HG03064 (cell line): ENCODE data around the gene ZNF367.

Experiments used
- ATAC-seq: cut with Tn5 transposase; IDR thresholded peaks from one replicate; pipeline ENCODE4 v1.9.1; 2021; ENCODE audit warnings: low read depth; ENCODE audit not compliant: unreplicated experiment

The ZNF367 gene

DNA sequence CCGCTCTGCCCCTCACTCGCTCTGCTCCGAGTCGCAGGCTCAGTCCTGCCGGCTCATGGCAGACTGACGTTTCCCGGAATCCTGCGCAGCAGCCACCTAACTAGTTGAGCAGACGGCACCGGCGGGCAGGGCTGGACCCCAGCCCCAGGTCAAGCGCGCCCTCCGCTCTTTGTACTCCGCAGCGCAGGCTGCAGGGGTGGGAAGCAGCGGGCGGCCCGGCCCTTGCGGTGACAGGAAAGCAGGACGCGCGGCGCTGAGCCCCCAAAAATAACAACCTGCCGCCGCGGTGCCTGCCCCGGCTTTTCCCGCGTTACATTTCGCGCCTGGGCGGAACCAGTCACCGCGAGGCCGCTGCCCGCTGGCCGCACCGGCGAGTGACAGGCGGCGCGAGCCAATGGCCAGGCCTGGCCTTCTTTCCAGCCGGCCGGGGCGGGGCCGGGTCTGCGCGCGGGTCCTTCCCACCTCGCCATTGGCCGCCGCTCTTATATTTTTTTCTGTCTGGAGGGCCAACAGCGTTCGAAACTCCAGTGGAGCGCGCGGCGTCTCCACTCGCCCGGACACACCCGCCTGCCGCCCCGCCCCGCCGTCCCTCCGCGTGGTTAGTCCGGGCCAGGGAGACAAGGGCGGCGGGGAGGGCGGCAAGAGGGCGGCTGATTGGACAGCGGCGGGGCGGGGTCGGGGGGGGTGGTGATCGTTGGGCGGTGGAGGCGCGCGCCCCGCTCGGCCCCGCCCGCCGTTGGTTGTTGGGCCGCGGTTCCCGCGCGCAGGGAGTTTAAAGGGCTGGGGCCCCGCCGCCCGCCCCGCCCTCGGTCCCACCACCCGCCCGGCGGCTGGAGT lies at the start of gene ZNF367:
Gene ZNF367, minus strand, starts transcription at position 288 of the 837 bp plus-strand sequence. CDS start 338 bp downstream, outside the sequence.
- peak; percentile 53 for ATAC-seq

DNA sequence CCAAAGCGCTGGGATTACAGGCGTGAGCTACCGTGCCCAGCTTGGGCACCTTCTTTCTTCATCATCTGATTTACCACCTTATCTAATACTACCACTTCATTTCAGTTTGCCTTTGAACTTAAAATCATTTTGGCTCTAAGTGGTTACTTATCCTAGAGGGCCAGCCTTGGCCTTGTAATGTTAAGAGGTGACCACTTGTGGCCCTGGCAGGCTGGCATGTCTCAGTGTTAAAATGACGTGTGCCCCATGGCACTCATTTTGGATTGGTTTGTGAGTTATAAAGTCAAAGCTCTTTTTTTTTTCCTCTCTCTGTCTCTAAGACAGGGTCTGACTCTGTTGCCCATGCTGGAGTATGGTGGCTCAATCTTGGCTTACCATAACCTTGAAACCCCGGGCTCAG lies 49.6 kb upstream of the ZNF367 start:
- ATAC-seq = no peak

DNA sequence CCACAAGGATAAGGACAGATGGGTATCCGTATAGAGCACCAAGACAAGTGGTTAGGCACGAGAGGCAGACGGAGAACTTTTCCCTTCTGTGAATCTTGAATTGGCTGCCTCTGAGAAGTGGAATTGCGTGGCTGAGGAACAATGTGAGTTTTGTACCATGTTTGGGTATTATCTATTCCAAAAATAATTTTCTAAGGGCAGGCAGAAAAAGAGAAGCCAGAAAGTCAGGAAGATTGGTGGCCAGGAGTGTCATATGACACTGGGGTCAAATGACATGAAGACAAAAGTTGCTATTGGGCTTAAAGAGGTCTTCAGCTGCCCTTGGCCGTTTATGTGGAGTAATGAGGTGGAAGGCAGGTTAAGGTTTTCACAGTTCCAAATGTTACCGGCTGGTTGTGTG lies 46.3 kb upstream of the ZNF367 start:
- no peak for ATAC-seq

DNA sequence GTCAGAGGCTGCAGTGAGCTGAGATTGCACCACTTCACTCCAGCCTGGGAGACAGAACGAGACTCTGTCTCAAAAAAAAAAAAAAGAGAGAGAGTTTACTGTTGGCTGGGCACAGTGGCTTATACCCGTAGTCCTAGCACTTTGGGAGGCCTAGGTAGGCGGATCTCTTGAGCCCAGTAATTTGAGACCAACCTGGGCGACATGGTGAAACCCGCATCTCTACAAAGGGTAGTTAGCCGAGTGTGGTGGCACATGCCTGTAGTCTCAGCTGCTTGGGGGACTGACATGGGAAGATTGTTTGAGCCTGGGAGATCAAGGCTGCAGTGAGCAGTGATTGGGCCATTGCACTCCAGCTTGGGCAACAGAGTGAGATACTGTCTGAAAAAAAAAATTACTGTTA lies 44.4 kb upstream of the ZNF367 start:
- no peak for ATAC-seq

DNA sequence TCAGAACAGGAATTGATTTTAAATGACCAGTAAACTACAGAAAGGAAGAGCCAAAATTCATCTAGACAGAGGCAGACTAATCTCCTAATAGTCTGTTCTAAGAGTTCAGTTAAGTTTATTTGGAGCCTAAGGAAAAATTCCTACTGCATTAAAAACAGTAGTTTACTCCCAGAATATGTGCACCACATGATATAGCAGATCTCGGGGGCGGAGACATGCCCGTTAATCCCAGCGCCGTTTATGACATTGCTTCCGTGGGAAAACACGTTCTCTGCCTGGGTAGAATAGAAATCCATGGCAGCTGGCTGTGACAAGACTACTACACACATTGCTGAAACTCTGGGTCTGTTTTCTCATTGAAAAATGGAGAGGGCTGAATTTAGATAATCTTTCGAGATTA lies 43.2 kb upstream of the ZNF367 start:
- no peak for ATAC-seq

DNA sequence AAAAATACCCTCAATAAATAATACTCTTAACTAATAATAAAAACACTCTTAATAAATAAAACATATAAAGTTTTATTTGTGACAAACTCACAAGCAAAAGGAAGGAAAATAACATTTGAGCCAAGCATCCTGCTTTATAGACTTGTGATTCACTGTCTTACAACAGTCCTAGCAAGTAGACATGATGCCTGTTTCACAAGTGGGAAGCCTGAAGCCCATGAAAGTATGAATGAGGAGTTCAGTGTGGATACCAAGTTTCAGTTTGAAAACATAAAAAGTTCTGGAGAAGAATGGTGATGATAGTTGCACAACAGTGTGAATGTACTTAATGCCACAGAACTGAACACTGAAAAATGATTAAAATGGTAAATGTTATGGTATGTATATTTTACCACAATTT lies 42.7 kb upstream of the ZNF367 start:
- no peak for ATAC-seq

DNA sequence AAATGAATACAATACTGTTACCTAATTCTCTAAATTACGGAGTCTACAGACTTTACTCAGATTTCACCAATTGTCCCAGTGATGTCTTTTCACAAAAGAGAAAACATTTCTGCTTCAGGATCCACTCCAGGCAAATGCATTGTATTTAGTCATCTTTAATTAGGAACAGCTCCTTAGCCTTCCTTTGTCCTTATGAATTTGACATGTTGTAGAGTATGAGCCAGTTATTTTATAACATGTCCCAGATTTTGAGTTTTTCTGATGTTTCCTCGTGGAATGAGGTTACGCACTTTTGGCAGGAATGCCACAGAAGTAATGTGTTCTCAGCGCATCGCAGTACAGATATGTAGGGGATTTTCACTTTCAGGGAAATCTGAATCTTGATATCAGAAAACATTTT lies 42.3 kb upstream of the ZNF367 start:
- no peak for ATAC-seq

DNA sequence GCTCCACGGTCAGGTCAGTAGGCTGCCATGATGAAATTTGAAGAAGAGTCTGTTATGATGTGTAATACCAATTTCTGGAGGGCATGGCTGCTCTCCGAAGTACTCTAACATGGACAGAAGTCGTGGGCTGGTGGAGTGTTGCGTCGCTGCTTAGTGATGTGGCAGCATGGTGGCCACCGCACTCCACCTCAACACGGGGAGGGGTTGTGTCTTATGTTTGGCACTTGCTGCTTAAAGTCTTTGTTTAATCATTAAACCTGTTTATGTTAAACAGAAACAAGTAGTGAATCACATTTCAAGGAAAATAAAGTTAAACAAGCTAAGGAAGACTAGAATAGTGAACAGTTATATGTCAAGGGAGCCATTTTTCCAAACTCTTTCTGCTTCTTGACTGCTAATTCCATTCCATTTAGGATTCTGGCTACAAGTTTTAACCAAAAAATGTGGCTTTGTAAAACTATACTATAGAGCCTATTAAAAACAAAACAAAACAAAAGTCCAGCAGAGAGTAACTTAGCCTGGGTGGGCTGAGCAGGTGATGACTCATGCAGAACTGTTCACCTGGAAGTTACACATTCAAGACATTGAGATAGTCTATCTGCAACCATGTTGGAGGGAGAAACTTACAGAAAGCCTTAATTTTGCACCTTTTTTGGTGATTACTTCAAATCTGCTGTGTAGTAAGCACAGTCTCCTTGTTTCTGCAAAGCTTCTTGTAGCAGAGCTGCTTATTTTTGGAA lies 41.3 kb upstream of the ZNF367 start:
- ATAC-seq = no peak

DNA sequence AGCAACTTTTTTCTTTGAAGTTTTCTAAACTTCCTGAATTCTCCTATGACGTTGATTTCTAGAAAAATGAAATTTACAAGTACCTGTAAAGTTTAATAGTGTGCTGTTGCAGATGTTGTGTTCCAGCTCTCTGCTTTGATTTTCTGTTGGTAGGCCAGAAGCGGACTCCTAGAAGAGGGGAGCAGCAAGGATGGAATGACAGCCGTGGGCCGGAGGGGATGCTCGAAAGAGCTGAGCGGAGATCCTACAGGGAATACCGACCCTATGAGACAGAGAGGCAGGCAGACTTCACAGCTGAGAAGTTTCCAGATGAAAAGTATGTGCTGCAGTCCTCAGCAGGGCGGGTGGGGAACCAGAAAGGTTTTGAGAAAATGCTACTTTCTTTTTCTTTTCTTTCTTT lies 40.1 kb upstream of the ZNF367 start:
- ATAC-seq = no peak

DNA sequence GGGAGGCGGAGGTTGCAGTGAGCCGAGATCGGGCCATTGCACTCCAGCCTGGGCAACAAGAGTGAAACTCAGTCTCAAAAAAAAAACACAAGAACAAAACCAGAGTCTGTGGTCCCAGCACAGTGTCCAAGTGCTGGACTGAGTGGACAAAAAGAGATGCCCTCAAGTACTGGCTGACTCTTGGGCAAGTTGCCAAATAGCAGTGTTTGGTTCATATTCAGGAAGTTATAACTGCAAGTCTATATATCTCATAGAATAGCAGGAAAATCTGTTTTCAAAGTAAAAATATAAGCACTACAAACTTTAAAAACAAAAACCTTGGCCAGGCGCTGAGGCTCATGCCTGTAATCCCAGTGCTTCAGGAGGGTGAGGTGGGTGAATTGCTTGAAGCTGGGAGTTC lies 39.1 kb upstream of the ZNF367 start:
- no peak for ATAC-seq

DNA sequence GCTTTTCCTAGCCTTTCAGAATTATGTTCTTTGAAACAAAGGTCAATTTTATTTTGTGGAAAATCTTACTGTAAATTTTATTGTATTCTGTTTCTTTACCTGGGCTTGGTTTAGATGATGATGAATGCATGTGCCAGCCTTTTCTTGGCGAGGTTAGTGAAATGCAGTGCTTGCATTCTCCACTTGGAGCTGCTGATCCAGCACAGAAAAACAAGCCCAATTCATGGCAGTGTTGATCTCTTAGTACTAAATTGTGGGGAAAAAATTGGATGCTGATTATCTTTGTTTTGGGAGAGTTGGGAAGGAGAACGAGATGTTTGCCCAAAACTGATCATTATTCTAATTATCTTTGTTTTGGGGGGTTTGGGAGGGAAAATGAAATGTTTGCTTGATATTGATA lies 35.5 kb upstream of the ZNF367 start:
- no peak for ATAC-seq

DNA sequence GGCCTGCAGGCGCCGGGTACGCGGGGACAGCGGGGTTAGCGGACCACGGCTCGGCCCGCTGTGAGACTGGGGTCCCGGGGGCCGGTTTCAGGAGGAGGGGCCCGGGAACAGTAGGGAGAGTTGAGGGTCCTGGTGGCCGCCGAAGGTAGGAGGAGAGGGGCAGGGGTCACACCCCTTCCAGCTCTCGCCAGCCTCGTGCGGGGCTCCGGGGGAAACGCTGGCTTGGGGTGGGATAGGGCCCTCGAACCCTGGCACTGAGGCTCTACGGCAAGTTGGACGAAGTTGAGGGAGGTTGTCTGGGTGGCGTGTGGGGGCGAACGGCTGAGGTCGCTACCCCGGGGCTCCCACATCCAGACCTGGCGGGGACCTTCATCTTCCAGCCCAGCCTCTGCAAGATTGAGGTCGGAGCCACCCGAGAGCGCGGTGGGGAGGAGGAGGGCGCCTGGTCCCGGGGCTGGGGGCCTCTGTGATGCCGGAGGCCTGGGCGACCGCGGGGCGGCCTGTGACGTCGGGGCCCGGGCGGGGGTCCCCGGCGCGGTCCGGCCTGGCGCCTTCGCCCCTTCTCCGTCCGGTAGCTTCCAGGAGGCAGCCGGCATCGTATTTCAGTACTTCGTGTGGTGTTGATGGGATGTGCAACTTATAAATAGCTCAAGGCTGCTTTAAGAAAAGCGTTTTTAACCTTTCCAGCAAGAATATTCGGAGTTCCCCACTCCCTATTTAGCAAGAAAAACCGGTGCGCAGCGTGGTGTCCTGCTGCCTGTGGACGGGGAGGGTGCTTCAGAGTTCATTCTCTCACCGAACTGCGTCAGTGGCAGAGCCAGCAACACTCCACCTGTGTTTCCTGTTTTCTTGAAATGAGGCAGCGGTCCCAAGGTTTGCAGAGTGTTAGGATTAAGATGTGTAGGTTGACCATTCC lies 32.7 kb upstream of the ZNF367 start:
- ATAC-seq = peak; percentile 3

DNA sequence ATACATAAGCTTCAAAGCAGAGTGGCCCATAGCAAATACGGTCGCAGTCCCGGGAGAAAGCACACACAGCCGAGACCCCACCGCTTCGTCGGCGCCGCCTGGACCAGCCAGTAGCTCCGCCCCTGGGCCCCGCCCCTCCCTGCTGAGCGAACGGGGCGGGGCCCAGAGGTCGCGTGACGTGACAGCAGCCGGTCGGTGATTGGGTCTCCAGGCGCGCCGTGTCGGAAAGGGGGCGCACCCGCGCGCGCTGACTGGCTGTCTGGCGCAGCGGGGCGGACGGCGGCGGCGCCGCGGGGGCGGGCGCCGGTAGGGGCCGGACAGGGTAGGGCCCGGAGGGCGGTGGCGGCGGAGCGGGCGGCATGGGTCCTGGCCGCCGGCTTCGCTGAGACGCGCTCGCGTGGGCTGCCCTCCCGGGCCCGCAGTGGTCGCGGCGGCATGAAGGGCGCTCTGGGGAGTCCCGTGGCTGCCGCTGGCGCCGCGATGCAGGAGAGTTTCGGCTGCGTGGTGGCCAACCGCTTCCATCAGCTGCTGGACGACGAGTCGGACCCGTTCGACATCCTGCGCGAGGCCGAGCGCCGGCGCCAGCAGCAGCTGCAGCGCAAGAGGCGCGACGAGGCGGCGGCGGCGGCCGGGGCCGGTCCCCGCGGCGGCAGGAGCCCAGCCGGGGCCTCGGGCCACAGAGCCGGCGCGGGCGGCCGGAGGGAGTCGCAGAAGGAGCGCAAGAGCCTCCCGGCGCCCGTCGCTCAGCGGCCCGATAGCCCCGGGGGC lies 31.9 kb upstream of the ZNF367 start, which contains the start of gene HABP4:
Gene HABP4, plus strand, starts transcription at position 325 of the 768 bp plus-strand sequence. Its CDS starts 111 bp downstream, at position 436.
- ATAC-seq = peak; percentile 95

DNA sequence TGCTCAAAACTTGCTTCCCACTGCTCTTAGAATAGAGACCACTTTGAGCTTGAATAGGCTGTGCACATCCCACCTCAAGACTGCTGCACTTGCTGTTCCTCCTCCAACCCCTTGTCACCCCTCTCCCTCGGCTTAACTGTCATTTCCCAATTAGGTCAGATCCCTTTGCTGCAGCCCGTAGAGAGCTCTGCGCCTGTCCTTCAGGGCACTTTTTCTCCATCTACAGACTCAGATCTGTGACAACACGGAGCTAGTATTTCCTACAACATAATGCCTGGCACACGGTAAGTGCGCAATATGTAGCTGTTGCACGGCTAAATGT lies 31.3 kb upstream of the ZNF367 start:
- ATAC-seq = peak; percentile 2

DNA sequence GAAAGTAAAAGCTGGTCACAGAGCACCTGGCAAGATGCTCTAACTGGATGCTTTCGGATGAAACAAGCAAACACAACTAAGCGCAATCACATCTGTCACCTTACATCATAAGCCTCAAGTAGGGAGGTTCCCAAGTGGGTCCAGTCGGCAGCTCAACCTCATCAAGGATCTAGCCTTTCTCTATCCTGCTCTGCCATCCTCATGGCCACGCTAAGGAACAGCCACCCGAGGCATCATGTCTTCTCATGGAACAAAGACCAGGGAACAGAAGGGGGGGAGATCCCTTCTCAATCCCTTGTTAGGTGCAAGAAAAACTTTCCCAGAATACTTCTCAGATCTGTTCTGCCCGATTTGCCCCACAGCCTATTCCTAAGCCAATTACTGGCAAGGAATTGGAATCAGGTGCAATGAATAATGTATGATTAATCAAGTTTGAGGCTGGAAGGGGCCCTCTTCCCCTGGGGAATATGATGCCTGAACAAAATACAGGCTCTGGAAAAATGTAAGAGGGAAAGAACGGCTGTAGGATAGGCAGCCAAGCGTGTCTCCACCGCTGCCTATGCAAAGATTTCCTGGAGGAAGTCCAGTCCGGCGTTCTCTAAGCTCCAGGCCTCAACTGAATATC lies 30.5 kb upstream of the ZNF367 start:
- no peak for ATAC-seq

DNA sequence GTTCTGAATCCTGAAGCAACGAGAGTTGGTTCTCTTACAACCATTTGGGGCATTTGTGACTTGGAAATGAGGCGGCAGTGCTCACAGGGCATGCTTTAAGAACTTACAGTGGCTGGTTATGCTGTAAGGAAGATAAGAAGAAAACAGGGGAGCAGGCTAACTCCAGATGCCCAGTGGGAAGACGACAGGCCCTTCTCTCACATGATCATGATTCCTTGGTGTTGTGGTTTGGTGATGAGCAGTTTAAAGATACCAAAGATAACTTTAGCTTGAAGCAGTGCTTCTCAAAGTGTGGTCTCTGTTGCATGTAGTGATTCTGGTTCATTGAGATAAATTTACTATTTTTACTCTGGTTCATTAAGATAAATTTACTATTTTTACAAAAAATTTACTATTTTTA lies 29.2 kb upstream of the ZNF367 start:
- no peak for ATAC-seq

DNA sequence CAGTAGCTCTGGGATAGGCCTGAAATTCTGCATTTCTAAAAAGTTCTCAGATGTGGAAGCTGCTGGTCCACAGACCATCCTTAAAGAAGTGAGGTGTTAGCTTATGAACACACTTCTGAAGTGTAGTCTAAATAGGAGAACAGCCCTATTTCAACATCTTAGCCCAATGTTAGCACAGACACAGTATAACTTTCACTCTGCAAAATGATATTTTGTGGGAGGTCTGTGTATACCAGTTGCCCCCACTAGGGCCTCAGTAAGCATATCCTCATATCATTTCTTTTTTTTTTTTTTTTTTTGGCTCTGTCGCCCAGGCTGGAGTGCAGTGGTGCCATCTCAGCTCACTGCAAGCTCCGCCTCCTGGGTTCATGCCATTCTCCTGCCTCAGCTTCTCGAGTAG lies 24.3 kb upstream of the ZNF367 start:
- no peak for ATAC-seq

DNA sequence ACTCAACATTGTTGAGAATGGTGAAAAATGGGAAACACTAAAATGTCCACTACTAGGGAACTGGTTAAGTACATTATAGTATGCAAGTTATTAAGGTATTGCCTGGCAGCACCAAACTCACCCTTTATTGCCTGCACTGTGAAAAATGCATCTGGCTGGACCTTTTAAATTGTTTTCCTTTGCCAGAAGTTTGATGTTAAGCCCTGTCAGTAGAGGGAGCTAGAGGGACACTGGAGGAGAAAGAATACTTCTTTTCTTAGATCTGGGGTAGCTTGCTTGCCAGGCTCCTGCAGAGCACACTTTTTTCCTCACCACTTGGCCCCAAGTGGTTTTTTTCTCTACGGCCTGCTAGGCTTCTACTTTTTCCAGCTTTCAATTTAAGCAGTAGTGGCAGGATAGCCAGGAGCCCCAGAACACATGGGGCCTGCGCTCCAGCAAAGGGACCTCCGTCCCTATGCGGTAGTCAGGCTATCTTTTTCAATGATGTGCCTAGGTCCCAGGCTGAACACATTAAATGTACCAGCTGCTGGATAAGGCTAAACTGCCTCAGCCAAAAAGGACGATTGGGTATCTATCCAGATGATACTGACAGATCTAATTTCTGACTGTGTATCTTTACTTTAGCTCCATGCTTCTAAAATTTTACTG lies 23.8 kb upstream of the ZNF367 start:
- ATAC-seq = no peak

DNA sequence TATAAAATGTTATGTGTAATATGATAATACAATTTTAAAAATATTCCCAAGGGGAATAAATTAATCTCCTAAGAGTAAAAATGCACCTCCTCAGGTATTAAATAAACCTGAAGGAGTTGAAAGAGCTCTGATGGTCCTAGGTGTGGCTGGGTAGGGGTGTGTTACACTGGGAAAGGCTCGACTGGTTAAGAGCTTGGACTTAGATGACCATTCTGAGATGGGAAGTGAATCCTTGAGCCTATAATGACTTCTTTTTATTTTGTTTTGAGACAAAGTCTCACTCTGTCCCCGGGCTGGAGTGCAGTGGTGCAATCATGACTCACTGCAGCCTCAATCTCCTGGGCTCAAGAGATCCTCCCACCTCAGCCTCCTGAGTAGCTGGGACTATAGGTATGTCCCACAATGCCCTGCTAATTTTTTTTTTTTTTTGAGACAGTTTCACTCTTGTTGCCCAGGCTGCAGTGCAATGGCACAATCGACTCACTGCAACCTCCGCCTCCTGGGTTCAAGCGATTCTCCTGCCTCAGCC lies 22.6 kb upstream of the ZNF367 start:
- no peak for ATAC-seq
